ENCODE measurements around the gene ADARB1. TPM values are rescaled to one million over a fixed set of nuclear protein-coding genes. Genes with fewer than 3 reads are reported as not detected.

Gene ADARB1
- total RNA-seq, 3 donors from 2014 or later (not counting 1 experiment from before 2014, with no cell fraction given): 20.7 to 28.0 (median 26.6) TPM

DNA sequence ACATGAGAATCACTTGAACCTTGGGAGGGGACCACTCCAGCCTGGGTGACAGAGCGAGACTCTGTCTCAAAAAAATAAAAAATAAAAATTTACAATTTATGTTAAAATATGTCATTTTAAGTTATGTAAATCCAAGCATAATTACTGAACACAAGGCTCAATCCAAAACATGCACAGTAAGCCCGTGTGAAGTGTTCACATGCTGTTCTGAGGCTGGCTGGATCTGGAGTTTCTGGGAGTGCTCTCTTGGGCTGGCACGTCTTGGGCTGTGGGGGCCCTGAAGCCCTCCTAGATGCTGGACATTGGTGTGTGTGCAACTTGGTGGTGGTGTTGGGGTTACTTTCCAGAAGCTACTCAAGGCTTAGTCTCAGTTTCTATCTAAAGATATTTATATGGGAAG lies 25.2 kb downstream of the ADARB1 start:
- Histone ChIP-seq H3K36me3 (ENCODE audit: control insufficient read depth, insufficient read depth, low read length) (no peaks in the 10 kb centered on the region), H3K4me1 (ENCODE audit: control insufficient read depth, insufficient read depth, low read length) (peaks cover 24% of the 10 kb centered on the region), H3K27ac (ENCODE audit: low read length) (no peak overlapping the region), H3K4me3 (ENCODE audit: low read length) (no peak overlapping the region), H3K27me3 (ENCODE audit: control insufficient read depth, insufficient read depth, low read length) (no peaks in the 10 kb centered on the region), H3K9me3 (ENCODE audit: control insufficient read depth, insufficient read depth, low read length) (no peaks in the 10 kb centered on the region)
- Mint-ChIP-seq H3K27ac (no peak overlapping the region), H3K36me3 (no peaks in the 10 kb centered on the region), H3K4me1 (peaks cover 0 to 20% of the 10 kb centered on the region in 2 donors), H3K4me3 (no peak overlapping the region), H3K9me3 (no peaks in the 10 kb centered on the region), H3K27me3 (ENCODE audit: low read depth in 2 of 2) (no peaks in the 10 kb centered on the region)
- no peak for ATAC-seq
- WGBS (ENCODE audit: insufficient coverage): 92% methylated on average over 2 of the region's 3 CpGs
- TF ChIP-seq, protein P1, sequence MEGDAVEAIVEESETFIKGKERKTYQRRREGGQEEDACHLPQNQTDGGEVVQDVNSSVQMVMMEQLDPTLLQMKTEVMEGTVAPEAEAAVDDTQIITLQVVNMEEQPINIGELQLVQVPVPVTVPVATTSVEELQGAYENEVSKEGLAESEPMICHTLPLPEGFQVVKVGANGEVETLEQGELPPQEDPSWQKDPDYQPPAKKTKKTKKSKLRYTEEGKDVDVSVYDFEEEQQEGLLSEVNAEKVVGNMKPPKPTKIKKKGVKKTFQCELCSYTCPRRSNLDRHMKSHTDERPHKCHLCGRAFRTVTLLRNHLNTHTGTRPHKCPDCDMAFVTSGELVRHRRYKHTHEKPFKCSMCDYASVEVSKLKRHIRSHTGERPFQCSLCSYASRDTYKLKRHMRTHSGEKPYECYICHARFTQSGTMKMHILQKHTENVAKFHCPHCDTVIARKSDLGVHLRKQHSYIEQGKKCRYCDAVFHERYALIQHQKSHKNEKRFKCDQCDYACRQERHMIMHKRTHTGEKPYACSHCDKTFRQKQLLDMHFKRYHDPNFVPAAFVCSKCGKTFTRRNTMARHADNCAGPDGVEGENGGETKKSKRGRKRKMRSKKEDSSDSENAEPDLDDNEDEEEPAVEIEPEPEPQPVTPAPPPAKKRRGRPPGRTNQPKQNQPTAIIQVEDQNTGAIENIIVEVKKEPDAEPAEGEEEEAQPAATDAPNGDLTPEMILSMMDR (IDR thresholded peaks at IDR 0.05): no peak
- DNase-seq: no peak
- intact Hi-C loops (cut with micrococcal nuclease): no loop called here

DNA sequence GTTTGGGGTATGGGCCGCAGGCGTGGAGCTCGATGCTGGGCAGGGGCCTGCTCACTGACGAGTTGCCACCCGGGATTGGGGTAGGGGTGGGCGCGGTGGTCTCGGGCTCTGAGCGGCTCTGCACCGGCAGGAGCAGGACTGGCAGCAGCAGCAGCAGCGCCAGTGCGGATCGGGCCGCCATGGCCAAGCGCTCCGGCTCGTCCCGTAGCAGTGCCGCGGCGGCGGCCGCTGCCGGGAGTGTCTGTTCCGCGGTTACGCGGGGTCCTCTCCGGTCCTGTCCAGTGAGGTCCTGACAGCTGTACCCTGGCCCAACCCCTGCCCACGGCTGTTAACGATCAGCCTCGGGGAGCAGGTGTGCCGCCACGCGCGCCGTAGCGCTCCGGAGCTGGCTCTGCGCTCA lies 26.5 kb downstream of the ADARB1 start:
- Mint-ChIP-seq H3K4me1 (peaks cover 0 to 20% of the 10 kb centered on the region in 2 donors), H3K4me3 (no peak overlapping the region), H3K9me3 (no peaks in the 10 kb centered on the region), H3K36me3 (no peaks in the 10 kb centered on the region), H3K27ac (no peak overlapping the region), H3K27me3 (ENCODE audit: low read depth in 2 of 2) (no peaks in the 10 kb centered on the region)
- no peaks in the 10 kb centered on the region for H3K27me3 ChIP-seq (ENCODE audit: control insufficient read depth, insufficient read depth, low read length)
- H3K9me3 ChIP-seq (ENCODE audit: control insufficient read depth, insufficient read depth, low read length): no peaks in the 10 kb centered on the region
- H3K4me1 ChIP-seq (ENCODE audit: control insufficient read depth, insufficient read depth, low read length): peaks cover 20% of the 10 kb centered on the region
- no peak overlapping the region for H3K4me3 ChIP-seq (ENCODE audit: low read length)
- 97% methylated on average over 40 of the region's 40 CpGs for WGBS (ENCODE audit: insufficient coverage)
- intact Hi-C loops (cut with micrococcal nuclease): no loop called here
- ATAC-seq (no peak), DNase-seq (no peak)
- no peaks in the 10 kb centered on the region for H3K36me3 ChIP-seq (ENCODE audit: control insufficient read depth, insufficient read depth, low read length)
- TF ChIP-seq, protein P1 (IDR thresholded peaks at IDR 0.05): no peak
- no peak overlapping the region for H3K27ac ChIP-seq (ENCODE audit: low read length)

DNA sequence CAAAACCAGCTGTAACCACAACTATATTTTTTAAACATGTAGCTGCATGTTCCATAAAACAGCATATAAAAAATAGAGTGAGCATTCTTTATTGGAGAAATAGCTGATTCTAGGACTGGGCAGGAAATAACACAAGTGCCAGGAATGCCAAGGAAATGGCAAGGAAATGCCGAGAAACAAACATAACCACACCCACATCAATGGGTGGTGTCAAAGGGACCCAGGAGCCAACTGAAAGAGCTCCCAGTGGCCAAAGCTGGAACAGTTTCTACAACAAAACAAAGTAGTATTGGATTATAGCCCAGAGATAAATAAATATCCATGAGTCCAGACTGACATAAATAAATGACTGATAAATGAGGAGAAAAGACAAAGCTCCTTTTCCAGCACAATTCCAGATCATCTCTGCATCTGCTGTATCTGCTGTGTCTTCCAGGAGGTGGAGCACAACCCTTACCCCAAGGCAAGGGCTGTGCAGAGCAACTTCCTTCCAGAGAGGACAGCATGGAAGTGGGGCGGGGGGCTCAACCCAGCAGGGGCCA lies 28.1 kb downstream of the ADARB1 start:
- Mint-ChIP-seq H3K4me3 (no peak overlapping the region), H3K36me3 (no peaks in the 10 kb centered on the region), H3K27me3 (ENCODE audit: low read depth in 2 of 2) (peaks cover 0 to 5% of the 10 kb centered on the region in 2 donors), H3K9me3 (no peaks in the 10 kb centered on the region), H3K27ac (no peak overlapping the region), H3K4me1 (peaks cover 0 to 15% of the 10 kb centered on the region in 2 donors)
- no peaks in the 10 kb centered on the region for H3K9me3 ChIP-seq (ENCODE audit: control insufficient read depth, insufficient read depth, low read length)
- no peaks in the 10 kb centered on the region for H3K27me3 ChIP-seq (ENCODE audit: control insufficient read depth, insufficient read depth, low read length)
- peaks cover 11% of the 10 kb centered on the region for H3K4me1 ChIP-seq (ENCODE audit: control insufficient read depth, insufficient read depth, low read length)
- intact Hi-C loops (cut with micrococcal nuclease): no loop called here
- DNase-seq (peak in 1 of 2 donors; percentile 34), ATAC-seq (no peak)
- whole genome bisulfite sequencing (ENCODE audit: insufficient coverage): 62% methylated on average over 2 of the region's 2 CpGs
- no peak overlapping the region for H3K27ac ChIP-seq (ENCODE audit: low read length)
- no peaks in the 10 kb centered on the region for H3K36me3 ChIP-seq (ENCODE audit: control insufficient read depth, insufficient read depth, low read length)
- TF ChIP-seq, protein P1 (IDR thresholded peaks at IDR 0.05): no peak
- no peak overlapping the region for H3K4me3 ChIP-seq (ENCODE audit: low read length)

DNA sequence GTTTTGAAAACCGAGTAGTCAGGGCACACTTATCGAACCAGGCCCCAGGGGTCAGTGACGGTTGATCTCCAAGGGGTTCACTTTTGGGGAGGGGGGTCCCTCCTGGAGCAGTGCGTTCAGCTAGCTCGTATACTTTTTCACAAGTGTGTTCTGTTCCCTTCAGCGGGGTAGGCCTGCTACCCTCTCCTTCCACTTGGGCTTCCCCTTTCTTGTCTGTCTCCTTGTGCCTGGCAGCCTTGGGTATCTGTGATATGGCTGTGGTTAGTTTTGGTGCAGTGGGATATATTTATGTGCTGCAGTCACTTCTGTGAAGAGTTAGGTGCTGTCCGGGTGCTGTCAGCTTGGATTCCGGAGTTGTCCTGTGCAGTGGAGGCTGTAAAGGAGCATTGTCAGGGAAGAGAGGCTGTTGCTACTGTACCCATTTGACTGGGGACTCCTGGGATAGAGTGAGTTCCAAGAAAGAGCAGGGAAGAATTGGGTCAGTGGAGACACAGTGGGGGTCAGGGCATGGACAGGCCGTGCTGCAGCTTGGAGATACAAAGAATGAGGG lies 29.7 kb downstream of the ADARB1 start:
- no peaks in the 10 kb centered on the region for H3K27me3 ChIP-seq (ENCODE audit: control insufficient read depth, insufficient read depth, low read length)
- peaks cover 0 to 5% of the 10 kb centered on the region in 2 donors for H3K27me3 Mint-ChIP-seq (ENCODE audit: low read depth in 2 of 2)
- no peaks in the 10 kb centered on the region for H3K9me3 ChIP-seq (ENCODE audit: control insufficient read depth, insufficient read depth, low read length)
- 64% methylated on average over 9 of the region's 9 CpGs for WGBS (ENCODE audit: insufficient coverage)
- no peak overlapping the region for H3K27ac Mint-ChIP-seq
- H3K4me3 Mint-ChIP-seq: no peak overlapping the region
- ATAC-seq (no peak), DNase-seq (no peak)
- no peaks in the 10 kb centered on the region for H3K36me3 ChIP-seq (ENCODE audit: control insufficient read depth, insufficient read depth, low read length)
- H3K4me1 ChIP-seq (ENCODE audit: control insufficient read depth, insufficient read depth, low read length): peaks cover 17% of the 10 kb centered on the region
- no peak overlapping the region for H3K27ac ChIP-seq (ENCODE audit: low read length)
- TF ChIP-seq, protein P1 (IDR thresholded peaks at IDR 0.05): no peak
- H3K9me3 Mint-ChIP-seq: no peaks in the 10 kb centered on the region
- intact Hi-C loops (cut with micrococcal nuclease): no loop called here
- peaks cover 2 to 13% of the 10 kb centered on the region in 2 donors for H3K4me1 Mint-ChIP-seq
- no peaks in the 10 kb centered on the region for H3K36me3 Mint-ChIP-seq
- no peak overlapping the region for H3K4me3 ChIP-seq (ENCODE audit: low read length)
